HG03175 (cell line): ENCODE measurements around the gene KDM3B.
"Not testable (repeated sequence)": the region's sequence is repeated elsewhere in the genome, so short reads cannot be mapped to it uniquely, and the experiment has no call there.

Experiments
- ATAC-seq: cut with Tn5 transposase; IDR thresholded peaks from one replicate; pipeline ENCODE4 v1.9.1; 2021; ENCODE audit warnings: mild to moderate bottlenecking, moderate library complexity; ENCODE audit not compliant: unreplicated experiment

KDM3B gene, protein sequence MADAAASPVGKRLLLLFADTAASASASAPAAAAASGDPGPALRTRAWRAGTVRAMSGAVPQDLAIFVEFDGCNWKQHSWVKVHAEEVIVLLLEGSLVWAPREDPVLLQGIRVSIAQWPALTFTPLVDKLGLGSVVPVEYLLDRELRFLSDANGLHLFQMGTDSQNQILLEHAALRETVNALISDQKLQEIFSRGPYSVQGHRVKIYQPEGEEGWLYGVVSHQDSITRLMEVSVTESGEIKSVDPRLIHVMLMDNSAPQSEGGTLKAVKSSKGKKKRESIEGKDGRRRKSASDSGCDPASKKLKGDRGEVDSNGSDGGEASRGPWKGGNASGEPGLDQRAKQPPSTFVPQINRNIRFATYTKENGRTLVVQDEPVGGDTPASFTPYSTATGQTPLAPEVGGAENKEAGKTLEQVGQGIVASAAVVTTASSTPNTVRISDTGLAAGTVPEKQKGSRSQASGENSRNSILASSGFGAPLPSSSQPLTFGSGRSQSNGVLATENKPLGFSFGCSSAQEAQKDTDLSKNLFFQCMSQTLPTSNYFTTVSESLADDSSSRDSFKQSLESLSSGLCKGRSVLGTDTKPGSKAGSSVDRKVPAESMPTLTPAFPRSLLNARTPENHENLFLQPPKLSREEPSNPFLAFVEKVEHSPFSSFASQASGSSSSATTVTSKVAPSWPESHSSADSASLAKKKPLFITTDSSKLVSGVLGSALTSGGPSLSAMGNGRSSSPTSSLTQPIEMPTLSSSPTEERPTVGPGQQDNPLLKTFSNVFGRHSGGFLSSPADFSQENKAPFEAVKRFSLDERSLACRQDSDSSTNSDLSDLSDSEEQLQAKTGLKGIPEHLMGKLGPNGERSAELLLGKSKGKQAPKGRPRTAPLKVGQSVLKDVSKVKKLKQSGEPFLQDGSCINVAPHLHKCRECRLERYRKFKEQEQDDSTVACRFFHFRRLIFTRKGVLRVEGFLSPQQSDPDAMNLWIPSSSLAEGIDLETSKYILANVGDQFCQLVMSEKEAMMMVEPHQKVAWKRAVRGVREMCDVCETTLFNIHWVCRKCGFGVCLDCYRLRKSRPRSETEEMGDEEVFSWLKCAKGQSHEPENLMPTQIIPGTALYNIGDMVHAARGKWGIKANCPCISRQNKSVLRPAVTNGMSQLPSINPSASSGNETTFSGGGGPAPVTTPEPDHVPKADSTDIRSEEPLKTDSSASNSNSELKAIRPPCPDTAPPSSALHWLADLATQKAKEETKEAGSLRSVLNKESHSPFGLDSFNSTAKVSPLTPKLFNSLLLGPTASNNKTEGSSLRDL (N-terminal part only)

GRCh38 chr5:138352071-138352721 is at the start of gene KDM3B:
Gene KDM3B (plus strand): TSS chr5:138352685. CDS start chr5:138352796, 111 bp downstream.
- ATAC-seq = peak; percentile 68

- ATAC-seq = no peak
Observed at GRCh38 chr5:138303372-138303771, 49.1 kb upstream of the KDM3B start.

DNA sequence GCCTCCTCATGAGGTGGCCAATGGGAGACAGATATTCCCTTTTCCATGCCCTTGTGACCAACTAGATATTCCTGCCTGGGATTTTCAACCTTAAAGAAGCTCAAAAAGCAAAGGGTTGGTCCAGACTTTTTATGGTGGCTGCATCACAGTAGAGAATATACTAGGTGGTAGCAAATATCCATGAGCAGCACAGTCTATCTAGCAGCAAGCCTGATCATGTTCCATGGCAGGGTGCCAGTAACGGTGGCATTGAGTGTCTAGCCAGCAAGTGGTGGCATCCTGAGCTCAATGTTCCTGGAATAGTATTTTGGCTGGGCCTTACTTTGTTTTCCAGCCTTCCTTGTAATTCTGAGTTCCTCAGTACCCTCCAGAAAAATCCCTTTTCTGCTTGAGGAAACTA is 46.7 kb upstream of the KDM3B start:
- no peak for ATAC-seq

DNA sequence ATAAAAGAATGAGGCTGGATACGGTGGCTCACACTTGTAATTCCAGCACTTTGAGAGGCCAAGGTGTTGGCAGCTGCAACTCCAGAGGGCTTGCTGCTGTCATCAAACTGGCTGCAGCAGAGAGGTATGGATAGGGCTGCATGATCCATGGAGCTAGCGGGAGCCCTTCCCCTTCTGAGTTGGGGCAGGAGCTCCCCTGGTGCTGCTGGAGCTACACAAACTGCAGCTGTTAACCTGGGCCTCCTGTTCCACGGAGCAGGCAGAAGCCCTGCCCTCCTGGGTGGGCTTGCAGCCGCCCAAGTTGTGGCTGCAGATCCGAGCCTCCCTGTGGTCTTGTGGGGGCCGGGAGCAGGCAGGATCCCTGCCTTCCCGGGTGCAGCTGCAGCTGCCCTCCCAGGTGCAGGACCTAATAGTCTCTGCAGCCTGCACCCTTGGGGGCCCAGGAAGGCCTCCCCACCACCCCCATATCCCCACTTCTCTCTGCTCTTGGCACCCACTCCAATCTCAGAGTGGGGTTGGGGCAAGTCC is 36.7 kb upstream of the KDM3B start:
- ATAC-seq = no peak

DNA sequence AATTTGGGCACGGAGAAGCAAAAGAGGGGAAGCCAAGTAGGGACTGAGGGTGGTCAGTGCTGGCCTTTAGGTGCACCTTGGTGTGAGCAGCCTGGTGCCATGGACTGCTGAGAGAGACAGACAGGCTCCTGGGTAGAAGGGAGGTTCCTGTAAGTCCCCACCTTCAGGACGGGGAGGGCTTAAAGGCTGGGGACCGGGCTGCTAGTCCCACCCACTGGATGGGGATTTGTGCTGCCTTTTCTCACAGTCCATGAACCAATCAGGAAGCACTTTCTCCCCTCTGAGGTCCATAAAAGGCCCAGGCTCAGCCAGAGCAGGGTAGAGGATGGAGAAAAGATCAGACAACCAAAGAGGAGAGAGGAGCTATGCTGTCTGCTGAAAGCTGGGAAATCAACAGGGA is 36.1 kb upstream of the KDM3B start:
- no peak for ATAC-seq

DNA sequence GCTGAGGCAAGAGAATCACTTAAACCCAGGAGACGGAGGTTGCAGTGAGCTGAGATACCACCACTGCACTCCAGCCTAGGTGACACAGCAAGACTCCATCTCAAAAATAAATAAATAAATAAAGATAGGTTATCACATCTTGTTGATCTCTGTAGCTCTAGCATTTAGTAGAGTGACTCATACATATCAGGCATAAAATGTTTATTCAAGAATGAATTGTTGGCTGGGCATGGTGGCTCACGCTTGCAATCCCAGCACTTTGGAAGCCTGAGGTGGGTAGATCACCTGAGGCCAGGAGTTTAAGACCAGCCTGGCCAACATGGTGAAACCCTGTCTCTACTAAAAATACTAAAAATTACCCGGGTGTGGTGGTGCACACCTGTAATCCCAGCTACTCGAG is 34.3 kb upstream of the KDM3B start:
- not testable (repeated sequence) for ATAC-seq

GRCh38 chr5:138330813-138331448 is 21.6 kb upstream of the KDM3B start:
- ATAC-seq = no peak

- peak; percentile 99 for ATAC-seq
Observed at GRCh38 chr5:138331449-138332368, 20.8 kb upstream of the KDM3B start, which contains the start of gene CDC25C. Gene CDC25C (minus strand): TSS chr5:138331804. CDS start chr5:138331180, 624 bp downstream.

GRCh38 chr5:138334867-138335447 is 17.5 kb upstream of the KDM3B start:
- no peak for ATAC-seq

DNA sequence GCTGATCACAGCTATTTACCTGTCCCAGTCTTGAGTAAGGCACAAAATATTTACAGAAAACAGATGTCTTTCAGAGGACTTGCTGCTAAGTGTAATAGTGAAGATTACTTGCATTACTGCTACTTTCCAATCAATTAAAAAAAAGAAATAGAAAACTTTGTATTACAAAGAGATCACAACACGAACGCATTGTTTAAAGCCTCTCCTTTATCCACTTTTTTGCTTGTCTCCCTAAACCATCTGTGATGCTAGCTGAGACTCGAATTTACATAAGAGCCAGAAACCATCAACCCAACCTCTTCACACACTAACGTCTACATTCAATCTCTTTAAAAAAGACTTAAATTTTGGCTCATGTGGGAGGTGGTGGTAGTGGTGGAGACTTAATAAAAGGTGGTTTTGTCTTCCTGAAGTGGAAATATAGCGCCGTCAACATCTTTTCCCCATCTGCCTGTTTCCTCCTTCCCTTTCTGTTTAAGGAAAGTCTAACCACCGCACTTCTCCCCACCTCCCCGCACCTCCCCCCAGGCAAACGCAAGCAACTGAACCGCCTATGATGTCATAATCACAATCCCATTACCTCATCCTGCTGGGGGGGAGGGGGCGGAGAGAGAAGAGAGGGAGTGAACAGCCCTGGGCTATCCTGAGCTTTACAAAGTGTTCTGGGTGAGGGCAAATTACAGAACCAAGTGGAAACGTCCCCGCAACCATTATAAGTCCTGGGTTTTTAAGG is 15.4 kb upstream of the KDM3B start:
- ATAC-seq = peak; percentile 19

DNA sequence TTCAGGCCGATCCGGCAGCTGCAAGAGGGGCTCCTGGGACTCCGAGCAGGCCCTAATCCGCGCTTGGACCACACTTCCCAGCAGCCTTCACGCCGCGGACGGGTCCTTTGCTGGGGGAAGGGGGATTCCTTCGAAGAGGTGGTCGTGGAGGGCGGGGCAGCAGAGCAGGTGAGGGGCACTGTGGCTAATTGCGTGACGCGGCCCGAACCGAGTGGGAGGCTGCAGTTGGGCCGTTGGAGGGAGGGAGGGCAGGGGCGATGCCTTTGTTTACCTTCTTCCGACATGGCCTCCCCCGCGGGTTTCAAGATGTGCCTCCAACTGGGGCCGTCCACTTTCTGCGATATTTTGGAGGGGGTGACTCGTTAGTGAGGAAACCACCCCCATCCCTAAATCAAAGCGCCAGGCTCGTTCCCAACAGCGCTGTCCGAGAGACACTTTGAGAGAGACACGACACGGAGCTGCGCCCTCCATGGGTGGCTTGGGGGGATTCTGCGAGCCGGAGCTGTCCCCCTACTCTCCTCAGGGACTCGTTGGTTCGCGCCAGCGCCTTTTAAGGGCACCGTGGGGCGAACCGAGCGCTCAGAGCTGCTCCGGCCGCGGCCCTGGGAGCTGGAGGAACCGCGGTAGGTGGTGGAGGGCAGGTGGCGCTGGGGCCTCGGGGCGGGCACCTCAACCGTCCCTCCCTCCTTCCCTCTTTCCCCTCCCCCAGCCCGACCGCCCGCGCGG is 14.6 kb upstream of the KDM3B start, which contains the start of gene FAM53C:
FAM53C (plus strand) TSS at position 582 of the 726 bp plus-strand sequence. CDS start 3,070 bp downstream, outside the sequence.
- peak; percentile 85 for ATAC-seq

- no peak for ATAC-seq
Observed at GRCh38 chr5:138338411-138339090, 13.9 kb upstream of the KDM3B start.

GRCh38 chr5:138339091-138339456 is 13.4 kb upstream of the KDM3B start:
- ATAC-seq = no peak

GRCh38 chr5:138339464-138339863 is 13.0 kb upstream of the KDM3B start:
- ATAC-seq = no peak

DNA sequence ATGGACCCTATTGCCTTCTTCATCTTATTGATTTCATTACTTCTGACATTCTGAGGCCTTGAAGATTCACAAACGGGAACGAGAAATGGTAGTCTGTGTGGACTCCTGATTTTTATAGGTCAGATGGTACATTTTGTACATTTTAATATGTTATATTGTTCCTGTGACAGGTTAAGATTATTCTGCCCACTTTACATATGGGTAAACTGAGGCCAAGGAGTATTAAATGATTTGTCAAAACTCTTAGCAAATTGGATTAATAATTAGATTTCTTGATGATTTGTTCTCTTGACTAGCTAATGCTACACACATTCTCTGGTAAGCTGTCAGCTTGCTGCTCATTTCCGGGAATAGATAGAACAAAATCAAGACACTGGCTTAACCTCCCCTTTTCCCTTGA is 12.5 kb upstream of the KDM3B start:
- no peak for ATAC-seq
